Measurements from ENCODE around the gene ERC2.

Gene ERC2

DNA sequence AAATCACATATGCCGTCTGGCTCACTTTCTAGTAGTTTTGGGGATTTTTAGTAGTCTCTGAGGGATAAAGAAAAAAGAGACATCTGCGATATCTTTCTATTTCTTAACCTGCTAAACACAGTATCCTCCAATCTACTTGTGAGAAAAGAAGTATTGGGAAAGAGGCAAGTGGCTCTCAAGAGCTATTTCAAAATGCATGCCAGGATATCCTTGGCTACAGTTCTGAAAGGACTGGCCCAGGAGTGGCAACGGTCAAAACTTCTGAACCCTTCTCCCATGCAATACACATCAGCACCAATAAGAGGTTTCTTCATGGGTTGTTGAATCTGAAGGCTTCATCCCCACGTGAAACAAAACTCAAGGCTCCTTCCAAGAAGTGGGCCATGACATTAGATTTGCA is 777.1 kb downstream of the ERC2 start:
- no peak for DNase-seq

DNA sequence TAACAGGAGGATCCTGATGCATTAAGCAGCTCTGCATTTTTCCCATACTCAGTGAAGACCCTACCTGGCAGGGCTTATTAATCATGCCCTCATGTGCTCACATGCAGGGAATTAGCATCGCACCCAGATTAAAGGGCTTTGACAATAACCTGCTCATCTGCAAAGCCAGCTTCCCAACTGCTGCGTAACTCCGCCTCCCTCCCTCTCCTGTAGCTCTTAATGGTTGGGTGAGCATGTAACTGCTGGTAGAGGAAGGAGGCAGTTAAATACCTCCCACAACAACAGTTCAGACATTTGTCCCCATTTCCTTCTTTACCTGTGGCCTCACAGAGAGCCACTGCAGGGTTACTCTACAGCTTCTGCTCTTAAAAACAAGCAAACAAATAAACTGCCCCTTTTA is 777.5 kb downstream of the ERC2 start:
- DNase-seq = no peak

DNA sequence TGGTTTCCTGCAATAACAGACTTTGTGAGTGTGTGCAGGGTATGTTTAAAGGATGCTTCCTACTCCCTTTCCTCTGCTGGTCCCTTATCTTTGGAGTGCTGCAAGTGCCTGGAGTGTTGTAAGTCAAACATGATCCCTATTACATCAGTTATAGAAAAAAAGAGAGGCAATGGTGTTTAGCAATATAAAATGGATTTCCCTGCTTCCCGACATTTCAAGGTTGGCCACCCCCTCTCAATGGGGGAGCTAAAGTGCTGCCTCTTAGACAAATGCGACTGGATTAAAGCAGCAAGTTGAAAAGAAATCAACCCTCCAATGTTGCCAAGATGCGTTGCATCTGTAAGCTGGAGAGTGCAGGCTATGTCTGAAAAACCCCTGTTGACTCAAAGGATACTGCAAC is 778.1 kb downstream of the ERC2 start:
- DNase-seq = no peak

DNA sequence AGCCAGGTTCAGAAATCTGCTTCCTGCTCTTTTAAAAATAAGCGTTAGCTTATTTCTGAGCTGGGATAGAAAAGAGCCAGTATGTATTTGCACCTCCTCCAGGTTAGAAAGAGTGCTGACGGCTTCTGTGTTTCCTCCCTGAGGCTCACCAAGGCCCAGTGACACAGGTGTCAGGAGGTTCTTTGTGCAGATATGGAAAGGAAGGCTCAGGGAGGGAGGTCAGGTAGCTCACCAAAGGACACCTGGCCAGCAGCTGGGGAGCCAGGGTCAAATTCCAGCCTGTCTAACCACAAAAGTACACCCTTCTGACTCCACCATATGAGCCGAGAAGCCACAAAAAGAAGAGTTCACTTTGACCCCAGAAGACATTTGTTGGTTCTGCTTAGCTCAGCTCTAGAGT is 780.1 kb downstream of the ERC2 start:
- no peak for DNase-seq

DNA sequence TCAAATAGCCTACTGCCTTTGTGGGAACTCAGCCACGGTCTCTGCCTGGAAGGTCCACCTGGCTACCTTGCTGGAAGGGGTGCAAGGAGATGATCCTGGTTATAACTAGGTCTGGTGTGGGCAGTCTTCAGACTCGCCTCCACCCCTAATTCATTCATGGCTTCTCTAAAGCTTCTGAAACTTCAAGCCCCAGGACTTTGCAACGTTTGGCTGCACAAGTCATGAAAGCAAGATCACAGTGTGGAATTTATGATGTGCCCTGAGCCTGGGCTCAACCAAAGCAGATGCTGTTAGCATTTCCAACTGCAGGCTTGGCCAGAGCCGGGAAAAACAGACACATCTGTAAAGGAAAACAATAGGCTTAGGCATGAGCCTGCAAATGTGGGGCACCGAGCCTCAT is 780.7 kb downstream of the ERC2 start:
- DNase-seq = no peak

DNA sequence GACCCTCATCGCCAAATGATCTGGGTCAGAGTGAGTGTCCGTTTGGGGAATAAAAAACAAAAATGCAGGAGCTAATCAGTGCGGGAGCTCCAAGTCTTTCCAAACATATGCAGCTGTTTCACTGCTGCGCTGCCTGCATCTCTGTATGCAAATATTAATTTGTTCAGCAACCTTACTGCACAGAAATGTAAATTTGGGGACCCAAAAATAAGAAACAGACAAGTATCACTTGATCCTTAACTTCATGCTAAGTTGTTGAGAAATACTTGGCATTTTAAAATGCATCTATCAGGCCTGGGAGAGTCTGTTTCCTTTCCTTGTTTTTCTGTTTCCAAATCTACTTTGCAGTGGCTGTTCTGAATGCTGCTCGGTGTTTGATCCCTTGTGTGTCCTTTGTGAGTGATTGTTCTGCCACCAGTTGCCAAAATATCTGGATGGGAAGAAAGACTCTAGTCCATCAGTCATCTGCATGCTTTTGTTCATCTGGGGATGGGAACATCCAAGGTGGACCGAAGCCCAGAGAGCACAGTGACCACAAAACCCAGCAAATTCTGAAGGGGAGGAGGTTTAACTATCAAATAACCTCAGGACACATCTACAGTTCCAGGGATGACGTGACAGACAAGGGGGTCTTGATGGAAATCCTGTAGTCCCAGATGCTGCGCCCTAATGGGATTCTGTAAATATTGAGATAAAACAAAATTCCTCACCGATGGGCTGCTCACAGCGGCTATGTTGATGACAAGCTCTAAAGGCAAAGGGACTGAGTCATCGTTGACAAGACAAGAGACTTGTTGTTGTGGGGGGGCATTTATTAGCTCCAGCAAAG is 781.6 kb downstream of the ERC2 start:
- DNase-seq = no peak

DNA sequence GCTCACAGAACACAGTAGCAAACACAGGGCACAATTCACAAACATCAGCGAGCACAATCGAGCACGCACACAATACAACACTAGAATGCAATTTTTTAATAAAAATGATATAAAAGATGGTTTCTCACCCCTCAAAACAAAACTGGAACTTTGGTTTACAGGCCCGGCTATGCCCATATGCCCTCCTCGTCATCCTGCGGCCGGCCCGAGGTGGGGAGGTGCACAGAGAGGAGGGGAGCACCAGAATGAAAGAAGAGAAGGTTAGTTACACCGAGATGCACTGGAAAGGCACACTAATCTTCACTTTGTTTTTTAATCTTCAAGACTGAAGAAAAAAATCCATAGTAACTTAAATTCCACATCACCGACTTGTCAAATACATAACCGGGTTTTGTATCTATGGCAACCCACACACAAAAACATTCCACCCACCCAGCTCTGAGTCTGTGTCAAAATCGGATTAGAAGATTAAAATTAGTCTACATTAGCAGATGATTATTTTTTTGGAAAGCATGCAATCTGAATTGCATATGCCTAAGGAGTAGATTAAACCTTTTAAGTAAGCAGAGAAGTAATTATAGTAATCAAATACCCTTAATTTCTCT is 784.5 kb downstream of the ERC2 start:
- DNase-seq = no peak

DNA sequence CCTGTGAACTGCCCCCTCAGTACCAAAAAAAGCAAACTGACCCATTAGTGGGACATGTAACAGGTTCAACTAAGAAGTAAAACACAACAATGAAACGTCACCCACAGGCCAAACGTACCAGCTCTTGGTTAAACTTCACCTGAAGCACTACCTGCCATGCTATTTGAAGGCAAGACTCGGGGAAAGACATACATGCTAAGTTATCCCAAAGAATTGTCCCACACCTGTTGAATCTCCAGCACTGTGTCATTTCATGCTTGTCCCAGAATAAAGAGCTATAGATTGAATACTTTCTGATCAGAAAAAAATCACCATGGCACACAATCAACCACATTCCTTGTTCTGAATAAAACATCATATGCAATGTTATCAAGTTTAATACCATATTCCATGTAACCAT is 785.8 kb downstream of the ERC2 start:
- no peak for DNase-seq

DNA sequence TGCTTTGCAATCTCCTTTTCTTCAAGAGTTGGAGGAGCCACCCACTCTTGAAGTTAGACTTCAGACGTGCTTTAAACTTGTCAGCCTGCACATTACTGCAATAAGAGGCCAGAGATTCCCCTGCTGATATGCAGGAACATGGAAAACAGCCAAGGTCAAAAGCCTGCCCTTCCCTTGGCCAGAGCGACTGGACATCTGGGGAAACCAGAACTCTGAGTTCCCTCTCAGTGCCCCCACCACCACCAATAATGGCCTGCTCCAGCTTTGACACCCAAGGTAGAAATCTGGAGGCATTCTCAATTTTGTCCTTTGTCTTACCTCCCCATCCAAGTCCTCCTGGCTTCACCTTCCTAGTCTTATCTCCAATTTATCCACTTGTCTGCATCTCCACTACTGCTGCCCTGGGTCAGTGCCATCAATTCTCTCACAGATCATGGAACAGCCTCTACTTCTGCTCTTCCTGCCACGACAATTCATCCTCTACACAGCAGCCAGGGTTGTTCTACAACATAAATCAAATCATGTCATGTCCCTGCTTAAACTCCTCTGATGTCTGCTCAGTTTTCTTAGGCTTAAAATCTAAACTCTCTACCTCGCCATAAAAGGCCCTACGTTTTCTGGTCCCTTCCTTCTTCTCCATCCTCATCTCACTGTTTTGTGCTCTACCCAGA is 789.6 kb downstream of the ERC2 start:
- no peak for DNase-seq

DNA sequence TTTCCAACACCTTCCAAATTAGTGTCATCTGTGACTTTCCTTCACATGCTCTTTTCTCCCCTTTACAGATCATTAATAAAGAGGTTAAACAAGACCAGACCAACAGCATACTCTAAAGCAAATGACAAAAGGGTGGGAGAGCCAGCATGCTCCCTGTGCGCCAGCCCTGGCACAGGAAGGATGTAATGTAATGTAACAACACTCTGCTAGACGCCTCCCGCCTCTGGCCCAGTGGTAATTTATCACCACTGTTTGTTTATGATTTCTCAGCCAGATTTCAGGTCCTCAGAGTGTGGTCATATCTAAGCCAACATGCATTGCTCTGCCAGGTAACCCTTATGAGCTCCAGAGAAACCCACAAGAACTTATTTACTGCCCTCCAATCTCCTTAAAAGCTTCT is 791.6 kb downstream of the ERC2 start:
- no peak for DNase-seq

DNA sequence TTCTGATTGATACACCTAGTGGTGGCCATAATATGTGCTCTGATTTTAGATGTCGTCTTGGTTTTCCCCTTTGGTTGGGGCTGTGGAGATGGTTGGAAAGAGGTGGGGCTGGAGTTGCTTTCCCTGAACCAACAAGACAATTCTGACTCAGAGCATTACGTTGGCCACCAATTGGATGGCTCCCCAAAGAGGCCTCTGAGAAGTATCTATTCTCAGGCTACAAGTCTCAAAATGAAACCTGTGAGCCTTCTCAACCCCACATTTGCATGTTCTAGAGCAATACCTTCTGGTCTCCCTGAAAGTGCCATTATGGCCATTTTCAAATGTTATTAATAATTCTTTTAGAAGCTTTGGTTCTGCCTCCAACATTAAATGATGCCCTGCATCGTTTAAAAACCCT is 792.8 kb downstream of the ERC2 start:
- no peak for DNase-seq

DNA sequence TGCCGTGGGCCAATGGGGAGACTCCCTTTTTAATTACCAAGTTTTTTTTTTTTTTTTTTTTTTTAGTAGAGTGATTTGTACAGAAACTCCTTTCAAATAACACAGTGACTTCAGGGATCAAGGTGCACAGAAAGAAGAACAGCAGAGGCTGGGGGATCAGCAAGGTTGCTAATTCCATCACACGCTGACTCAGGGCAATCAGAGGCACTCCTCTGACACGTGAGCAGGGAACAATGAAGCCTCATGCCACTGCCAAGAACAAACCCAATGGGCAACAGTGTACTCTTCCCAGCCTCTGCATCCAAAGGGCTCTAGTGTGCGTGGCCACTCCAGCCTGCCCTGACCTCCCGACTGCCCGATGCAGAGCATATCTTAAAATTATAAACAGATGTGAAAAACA is 794.5 kb downstream of the ERC2 start:
- DNase-seq = no peak

DNA sequence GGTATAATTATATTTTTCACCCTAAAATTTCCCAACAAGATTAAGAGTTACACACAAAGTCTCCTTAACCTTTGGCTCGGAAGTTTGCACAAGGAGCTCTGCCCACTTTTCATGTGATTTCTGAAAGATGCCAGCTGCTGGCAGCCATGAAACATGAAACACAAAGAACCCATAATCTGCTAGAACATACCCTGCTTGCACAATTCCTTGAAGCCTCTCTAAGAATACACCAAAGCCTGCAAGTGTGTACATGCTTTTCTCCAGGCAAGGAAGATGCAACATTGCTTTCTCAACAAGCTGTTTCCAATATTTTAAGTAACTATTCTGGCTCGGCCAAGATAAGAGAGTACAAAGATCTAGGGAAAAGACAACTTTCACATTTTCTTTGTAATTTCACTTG is 799.1 kb downstream of the ERC2 start:
- no peak for DNase-seq

DNA sequence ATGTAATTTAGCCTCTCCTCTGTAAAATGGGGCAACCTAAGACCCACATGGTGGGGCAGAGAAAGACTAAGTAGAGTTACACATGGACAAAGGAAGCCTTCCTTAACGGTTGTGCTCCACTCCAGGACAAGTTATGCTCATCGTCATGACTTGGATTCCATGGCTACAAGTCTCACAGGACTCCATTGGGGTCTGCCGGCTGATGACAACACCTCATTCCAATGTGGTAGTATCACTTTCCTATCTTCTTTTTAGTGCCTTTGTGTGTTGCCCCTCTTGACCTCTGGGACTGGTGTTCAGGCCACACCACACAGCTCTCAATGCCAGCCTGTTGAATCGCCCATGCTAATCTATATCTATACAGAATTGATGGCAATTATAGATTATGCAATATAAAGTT is 799.9 kb downstream of the ERC2 start:
- no peak for DNase-seq

DNA sequence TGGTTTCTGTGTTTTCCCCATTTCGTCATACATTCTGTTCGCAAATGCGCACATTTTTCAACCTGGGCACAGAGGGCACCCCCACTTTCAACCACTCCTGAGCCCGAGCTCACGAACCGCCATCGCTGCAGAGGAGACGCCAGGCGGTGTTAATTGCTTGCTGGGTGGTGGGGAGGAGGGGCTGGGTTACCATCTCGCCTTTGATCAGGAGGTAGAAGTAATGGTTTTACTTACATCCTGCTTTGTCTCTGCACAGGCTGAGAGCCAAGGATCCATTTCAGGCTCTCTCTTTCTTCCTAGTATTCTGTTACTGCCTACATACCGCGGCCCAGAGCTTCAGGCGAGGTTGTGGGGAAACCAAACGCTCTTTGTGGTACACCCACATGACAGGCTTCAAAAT is 803.9 kb downstream of the ERC2 start:
- DNase-seq = no peak

DNA sequence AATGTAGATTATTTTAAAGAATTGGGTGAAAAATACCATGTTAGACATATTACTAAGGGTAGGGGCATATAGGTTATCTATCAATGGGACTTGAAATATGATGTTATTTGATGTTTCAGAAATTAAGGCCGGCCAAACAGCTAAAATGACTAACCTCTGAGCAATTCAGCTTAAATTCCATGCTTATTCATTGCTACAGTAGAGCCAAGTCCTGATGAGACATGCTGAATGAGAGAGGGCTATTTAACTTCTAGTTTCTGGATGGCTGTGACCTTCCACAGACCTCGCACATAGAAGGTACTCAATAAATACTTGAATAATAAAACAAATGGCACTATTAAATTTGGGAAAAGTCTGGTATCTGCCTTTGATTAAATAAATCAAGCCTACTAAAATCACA is 805.6 kb downstream of the ERC2 start:
- DNase-seq = no peak

DNA sequence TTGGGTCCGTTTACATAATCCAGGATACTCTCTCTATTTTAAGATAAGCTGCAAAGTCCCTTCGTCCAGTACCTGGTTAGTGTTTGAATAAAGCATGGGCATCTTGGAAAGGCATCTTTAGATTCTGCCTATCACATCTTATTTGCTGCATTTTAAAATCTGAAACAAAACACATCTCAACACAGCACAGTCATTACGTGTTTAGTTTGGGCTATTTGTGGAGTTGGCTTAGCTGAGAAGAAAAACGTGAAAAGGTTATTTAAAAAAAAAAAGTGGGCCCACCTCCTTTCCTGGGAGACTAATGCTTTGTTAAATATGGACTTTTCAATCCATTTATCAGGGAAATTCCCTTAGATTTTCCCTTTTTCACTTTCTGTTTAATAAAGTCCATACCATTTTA is 806.7 kb downstream of the ERC2 start:
- no peak for DNase-seq

DNA sequence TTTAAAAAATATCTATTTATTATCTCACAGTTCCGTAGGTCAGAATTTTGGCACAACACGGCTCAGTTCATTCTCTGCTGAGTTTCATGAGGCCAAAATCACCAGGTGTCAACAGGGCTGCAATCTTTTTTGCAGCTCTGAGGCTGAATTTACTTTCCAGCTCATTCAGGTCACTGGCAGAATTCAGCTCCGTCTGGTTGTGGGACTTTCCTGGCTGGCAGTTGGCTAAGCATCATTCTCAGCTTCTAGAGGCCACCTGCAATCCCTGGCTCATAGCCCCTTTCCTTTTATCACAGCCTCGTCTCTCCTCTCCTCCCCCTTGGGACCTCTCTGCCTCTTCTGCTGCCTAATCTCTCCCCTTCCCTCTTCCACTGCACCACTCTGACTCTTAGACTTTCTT is 807.1 kb downstream of the ERC2 start:
- DNase-seq = no peak

DNA sequence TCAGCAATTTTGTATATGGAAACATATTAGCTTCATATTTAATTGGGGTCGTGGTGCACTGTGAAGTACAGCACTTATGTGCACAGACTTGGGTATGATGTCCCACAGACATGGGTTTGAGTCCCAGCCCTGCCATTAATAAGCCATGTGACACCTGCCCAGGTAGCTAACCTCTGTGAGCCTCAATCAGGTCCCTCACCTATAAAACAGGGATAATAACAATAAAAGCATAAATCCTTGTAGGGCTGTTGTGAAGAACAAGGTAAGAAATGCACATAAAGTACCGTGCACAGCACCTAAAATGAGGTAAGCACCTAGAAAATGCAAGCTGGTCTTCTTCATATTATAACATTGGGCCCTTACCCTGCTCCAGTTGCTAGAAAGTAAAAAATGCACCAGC is 807.6 kb downstream of the ERC2 start:
- DNase-seq = no peak

DNA sequence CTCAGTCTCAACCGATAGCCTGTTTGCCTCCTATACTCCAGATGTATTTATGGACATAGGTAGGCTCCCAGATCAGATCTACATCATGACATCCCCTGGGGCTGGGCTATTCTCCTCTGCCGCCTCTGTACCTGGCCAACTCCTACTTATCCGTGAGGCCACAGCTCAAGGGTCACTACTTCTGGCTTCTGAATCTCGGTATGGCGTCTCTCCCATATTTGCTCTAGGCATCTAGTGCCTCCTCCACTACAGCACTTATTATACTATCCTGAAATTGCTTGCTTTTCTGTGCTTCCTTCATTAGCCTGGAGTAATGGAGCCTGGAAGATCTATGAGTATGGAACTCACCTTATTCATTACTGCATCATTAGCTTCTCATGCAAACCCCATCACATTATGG is 808.6 kb downstream of the ERC2 start:
- DNase-seq = no peak

DNA sequence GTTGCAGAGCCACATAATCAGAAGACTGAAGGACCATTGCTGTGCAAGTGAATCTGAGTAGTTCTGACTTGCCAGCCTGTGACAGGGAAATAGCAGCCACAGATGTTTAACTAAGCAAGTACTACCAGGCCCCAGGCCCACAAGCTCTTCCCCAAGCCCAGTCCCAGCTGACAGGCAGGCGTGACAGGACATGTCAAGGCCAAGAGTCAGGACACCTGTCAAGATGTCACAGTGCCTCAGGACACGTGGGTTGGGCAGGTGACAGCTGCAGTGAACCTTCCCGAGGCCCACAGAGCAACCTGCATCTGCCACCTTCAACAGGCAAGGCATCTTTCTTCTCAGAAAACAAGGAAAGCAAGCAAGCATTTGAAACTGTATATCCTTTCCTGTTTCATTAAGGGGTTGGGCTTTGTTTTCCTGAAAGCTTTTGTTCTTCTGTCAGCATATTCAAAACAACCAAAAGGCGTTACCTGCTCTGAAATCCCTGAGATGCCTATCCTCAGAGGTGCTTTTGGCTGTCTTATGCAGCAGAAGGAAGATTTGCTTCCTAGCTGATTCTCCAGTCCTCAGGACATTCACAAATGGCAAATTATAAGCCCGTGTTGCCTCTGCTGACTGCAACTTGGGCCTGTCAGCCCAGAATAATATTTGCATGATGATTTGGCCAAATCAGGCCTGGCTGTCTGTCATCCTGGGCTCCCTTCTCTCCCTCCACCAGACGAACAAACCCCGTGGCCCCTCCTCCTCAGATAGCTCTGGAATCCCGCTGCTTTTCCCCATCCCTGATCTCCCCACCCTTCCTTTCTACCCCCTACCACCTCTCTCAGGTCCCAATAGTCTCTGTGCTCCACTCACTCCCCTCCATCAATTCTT is 809.3 kb downstream of the ERC2 start:
- DNase-seq = no peak

DNA sequence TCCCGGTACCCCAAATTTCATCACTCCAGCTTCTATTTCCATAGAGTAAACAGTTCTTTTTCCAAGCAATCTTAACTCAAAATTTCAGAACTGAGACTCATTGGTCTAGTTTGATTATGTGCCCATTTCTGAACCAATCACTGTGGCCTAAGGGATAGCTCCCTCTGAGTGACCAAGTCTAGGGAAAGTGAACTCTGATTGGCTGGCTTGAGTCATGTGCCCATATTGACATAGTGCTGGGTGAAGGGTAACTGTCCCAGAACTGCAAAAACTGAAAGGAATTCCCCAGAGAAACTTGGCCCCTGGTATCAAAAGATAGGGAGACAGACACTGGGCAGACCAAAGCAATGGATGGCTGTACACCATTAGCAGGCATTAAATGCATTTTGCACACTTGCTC is 810.0 kb downstream of the ERC2 start:
- DNase-seq = no peak

DNA sequence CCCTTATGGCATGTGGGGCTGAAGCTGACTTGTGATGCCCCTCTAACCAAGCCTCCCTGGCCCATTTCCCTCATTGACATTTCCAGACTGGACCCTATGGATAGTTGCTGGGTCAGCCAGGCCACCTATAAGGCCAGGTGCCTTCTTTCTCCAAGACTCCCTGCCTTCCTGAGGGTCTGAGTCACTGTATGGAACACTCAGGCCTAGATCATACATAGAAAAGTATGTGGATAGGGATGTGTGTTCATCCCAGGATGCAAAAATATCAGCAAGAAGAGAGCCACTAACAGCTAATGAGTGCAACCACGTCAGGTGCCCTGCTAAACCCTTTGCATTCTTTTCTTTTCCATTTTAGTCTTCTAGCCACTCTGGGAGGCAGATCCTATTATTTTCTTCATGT is 812.7 kb downstream of the ERC2 start:
- no peak for DNase-seq

Measured in hippocampal formation (tissue), 2 donors.